HepG2 (cell line): ENCODE data around the gene DDRGK1. TPM values are rescaled to one million over a fixed set of nuclear protein-coding genes. Genes with fewer than 3 reads are reported as not detected.
A peak's percentile ranks its signal among the peaks of the same experiment; 100 is the strongest.

Experiments
- ATM ChIP-seq: fragments of 450-650 bp; IDR thresholded peaks from 2 replicates; pipeline ENCODE4 v1.7.1; 2017; ENCODE audit warnings: mild to moderate bottlenecking, borderline replicate concordance
- GATA4 ChIP-seq: sonication (generic); IDR thresholded peaks from 2 replicates; pipeline ENCODE4 v1.6.1; 2016; ENCODE audit warnings: antibody characterized with exemption, low read depth, borderline replicate concordance
- HMGXB3 ChIP-seq: sonication (generic); formaldehyde crosslinking; IDR thresholded peaks from 2 replicates; pipeline ENCODE4 v1.4.0; 2020; ENCODE audit warnings: missing genetic modification reagents, borderline replicate concordance
- NCOA5 ChIP-seq: sonication (generic); formaldehyde crosslinking; IDR thresholded peaks from 2 replicates; pipeline ENCODE4 v1.4.0; 2020; ENCODE audit warnings: missing genetic modification reagents
- NCOR1 ChIP-seq: fragments of 200-600 bp; sonication (generic); IDR thresholded peaks from 2 replicates; pipeline ENCODE4 v1.7.0; 2017; ENCODE audit warnings: antibody characterized with exemption, low read length, borderline replicate concordance
- NFE2L2 ChIP-seq: fragments of 150-350 bp; IDR thresholded peaks from 2 replicates; pipeline ENCODE4 v1.6.1; 2014; ENCODE audit warnings: low read length
- RCOR2 ChIP-seq: IDR thresholded peaks from 2 replicates; pipeline ENCODE4 v1.6.1; 2016; ENCODE audit warnings: missing biosample characterization, missing genetic modification reagents
- RORA ChIP-seq: sonication (generic); formaldehyde crosslinking; IDR thresholded peaks from 2 replicates; pipeline ENCODE4 v1.5.0; 2020; ENCODE audit warnings: mild to moderate bottlenecking, missing genetic modification reagents, moderate library complexity
- SALL2 ChIP-seq: sonication (generic); formaldehyde crosslinking; IDR thresholded peaks from 2 replicates; pipeline ENCODE4 v1.8.1; 2023; ENCODE audit warnings: mild to moderate bottlenecking, missing genetic modification reagents, inconsistent platforms
- TERF1 ChIP-seq: sonication (generic); formaldehyde crosslinking; IDR thresholded peaks from 2 replicates; pipeline ENCODE4 v1.8.0; 2022; ENCODE audit warnings: mild to moderate bottlenecking, missing genetic modification reagents, moderate library complexity
- TFAP4 ChIP-seq: sonication (generic); IDR thresholded peaks from 2 replicates; pipeline ENCODE4 v1.6.1; 2016; ENCODE audit warnings: low read depth, borderline replicate concordance
- ZNF839 ChIP-seq: sonication (generic); formaldehyde crosslinking; IDR thresholded peaks from 2 replicates; pipeline ENCODE4 v1.4.0; 2020; ENCODE audit warnings: missing genetic modification reagents, mild to moderate bottlenecking, borderline replicate concordance
- polyA plus RNA-seq, 8 experiments: library from polyadenylated mRNA; depleted of rRNA in 3 of 8; stranded (reverse) in 7 of 8; unstranded in 1 of 8; fragments of >200 nt; fragmentation: Illumina TruSeq in 4 of 8; extraction: Trizol in 4 of 8; gene quantifications; 2 replicates each; pipeline versions ENCODE4 v1.2.1 to v1.2.3, GENCODE V29; 2011 to 2016; ENCODE audit warnings: low read depth in 4 of 8, missing spikeins in 1 of 8, mixed read lengths in 1 of 8; ENCODE audit not compliant: insufficient read depth in 1 of 8
- total RNA-seq, 5 experiments: library from RNA; depleted of rRNA; stranded (reverse); fragments of >200 nt; fragmentation: Illumina TruSeq; extraction: Trizol; gene quantifications; 2 replicates each; pipeline ENCODE4 v1.2.3, GENCODE V29; 2016; ENCODE audit warnings: low read depth in 1 of 5
- TF ChIP-seq, protein P1 (sequence below): sonication (generic); formaldehyde crosslinking; IDR thresholded peaks from 2 replicates; pipeline ENCODE4 v1.4.0; 2020; ENCODE audit warnings: mild to moderate bottlenecking, missing genetic modification reagents
- TF ChIP-seq, protein P2 (sequence below): sonication (generic); formaldehyde crosslinking; IDR thresholded peaks from 2 replicates; pipeline ENCODE4 v1.5.0; 2020; ENCODE audit warnings: mild to moderate bottlenecking, missing genetic modification reagents

The DDRGK1 gene
- total and polyA plus RNA-seq, 2 of the 13 experiments (the other 11 are each of a cell fraction or from before 2014, with no cell fraction given): 96.7 to 149 TPM

GRCh38 chr20:3204124-3204794 is at the start of gene DDRGK1 (continued):
- TF ChIP-seq ATM: no peak
- TF ChIP-seq, protein P1, sequence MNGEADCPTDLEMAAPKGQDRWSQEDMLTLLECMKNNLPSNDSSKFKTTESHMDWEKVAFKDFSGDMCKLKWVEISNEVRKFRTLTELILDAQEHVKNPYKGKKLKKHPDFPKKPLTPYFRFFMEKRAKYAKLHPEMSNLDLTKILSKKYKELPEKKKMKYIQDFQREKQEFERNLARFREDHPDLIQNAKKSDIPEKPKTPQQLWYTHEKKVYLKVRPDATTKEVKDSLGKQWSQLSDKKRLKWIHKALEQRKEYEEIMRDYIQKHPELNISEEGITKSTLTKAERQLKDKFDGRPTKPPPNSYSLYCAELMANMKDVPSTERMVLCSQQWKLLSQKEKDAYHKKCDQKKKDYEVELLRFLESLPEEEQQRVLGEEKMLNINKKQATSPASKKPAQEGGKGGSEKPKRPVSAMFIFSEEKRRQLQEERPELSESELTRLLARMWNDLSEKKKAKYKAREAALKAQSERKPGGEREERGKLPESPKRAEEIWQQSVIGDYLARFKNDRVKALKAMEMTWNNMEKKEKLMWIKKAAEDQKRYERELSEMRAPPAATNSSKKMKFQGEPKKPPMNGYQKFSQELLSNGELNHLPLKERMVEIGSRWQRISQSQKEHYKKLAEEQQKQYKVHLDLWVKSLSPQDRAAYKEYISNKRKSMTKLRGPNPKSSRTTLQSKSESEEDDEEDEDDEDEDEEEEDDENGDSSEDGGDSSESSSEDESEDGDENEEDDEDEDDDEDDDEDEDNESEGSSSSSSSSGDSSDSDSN (CRISPR knock-in tag): no peak
- TF ChIP-seq NFE2L2: no peak
- TF ChIP-seq RORA (CRISPR knock-in tag): peak; percentile 39; the same call in 1 of the 2 replicates
- TF ChIP-seq, protein P2, sequence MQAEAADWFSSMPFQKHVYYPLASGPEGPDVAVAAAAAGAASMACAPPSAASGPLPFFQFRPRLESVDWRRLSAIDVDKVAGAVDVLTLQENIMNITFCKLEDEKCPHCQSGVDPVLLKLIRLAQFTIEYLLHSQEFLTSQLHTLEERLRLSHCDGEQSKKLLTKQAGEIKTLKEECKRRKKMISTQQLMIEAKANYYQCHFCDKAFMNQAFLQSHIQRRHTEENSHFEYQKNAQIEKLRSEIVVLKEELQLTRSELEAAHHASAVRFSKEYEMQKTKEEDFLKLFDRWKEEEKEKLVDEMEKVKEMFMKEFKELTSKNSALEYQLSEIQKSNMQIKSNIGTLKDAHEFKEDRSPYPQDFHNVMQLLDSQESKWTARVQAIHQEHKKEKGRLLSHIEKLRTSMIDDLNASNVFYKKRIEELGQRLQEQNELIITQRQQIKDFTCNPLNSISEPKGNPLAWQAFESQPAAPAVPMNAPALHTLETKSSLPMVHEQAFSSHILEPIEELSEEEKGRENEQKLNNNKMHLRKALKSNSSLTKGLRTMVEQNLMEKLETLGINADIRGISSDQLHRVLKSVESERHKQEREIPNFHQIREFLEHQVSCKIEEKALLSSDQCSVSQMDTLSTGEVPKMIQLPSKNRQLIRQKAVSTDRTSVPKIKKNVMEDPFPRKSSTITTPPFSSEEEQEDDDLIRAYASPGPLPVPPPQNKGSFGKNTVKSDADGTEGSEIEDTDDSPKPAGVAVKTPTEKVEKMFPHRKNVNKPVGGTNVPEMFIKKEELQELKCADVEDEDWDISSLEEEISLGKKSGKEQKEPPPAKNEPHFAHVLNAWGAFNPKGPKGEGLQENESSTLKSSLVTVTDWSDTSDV: peak; percentile 97; the same call in 1 of the 2 replicates
- TF ChIP-seq RCOR2 (CRISPR knock-in tag): no peak; the same call in 1 of the 2 replicates
- TF ChIP-seq TERF1 (CRISPR knock-in tag): peak; percentile 82; the same call in 1 of the 2 replicates
- TF ChIP-seq HMGXB3 (CRISPR knock-in tag): peak; percentile 89
- peak; percentile 40; the same call in 1 of the 2 replicates for TF ChIP-seq ZNF839
- 0 out of 2 replicates have a peak, but pooled peaks have one; percentile 32 for TF ChIP-seq TFAP4
- 0 out of 2 replicates have a peak, but pooled peaks have one; percentile 84 for TF ChIP-seq NCOA5 (CRISPR knock-in tag)
- TF ChIP-seq GATA4: peak; percentile 55; the same call in 1 of the 2 replicates
- TF ChIP-seq NCOR1: peak; percentile 56; the same call in 1 of the 2 replicates
- peak; percentile 88 for TF ChIP-seq SALL2
